Coronary artery (tissue), 2 donors: ENCODE data around the gene ZFP36L1.

ENCODE experiments used
- DNase-seq: peaks from one replicate; pipeline ENCODE4 v3.0.0-alpha.2; 2017; ENCODE audit warnings: low spot score
- H3K27ac ChIP-seq, 2 donors: fragments of 200-600 bp; sonication (generic); one replicate each; pipeline ENCODE4 v1.5.1; 2016 to 2019
- H3K4me3 ChIP-seq: fragments of 200-600 bp; sonication (generic); 2 replicates; pipeline ENCODE4 v1.5.1; 2016; ENCODE audit warnings: mild to moderate bottlenecking, moderate library complexity
- TF ChIP-seq, protein P1 (sequence below): fragments of 200-600 bp; sonication (generic); IDR thresholded peaks from one replicate; pipeline ENCODE4 v1.5.1; 2019; ENCODE audit warnings: antibody characterized with exemption

The ZFP36L1 gene

DNA sequence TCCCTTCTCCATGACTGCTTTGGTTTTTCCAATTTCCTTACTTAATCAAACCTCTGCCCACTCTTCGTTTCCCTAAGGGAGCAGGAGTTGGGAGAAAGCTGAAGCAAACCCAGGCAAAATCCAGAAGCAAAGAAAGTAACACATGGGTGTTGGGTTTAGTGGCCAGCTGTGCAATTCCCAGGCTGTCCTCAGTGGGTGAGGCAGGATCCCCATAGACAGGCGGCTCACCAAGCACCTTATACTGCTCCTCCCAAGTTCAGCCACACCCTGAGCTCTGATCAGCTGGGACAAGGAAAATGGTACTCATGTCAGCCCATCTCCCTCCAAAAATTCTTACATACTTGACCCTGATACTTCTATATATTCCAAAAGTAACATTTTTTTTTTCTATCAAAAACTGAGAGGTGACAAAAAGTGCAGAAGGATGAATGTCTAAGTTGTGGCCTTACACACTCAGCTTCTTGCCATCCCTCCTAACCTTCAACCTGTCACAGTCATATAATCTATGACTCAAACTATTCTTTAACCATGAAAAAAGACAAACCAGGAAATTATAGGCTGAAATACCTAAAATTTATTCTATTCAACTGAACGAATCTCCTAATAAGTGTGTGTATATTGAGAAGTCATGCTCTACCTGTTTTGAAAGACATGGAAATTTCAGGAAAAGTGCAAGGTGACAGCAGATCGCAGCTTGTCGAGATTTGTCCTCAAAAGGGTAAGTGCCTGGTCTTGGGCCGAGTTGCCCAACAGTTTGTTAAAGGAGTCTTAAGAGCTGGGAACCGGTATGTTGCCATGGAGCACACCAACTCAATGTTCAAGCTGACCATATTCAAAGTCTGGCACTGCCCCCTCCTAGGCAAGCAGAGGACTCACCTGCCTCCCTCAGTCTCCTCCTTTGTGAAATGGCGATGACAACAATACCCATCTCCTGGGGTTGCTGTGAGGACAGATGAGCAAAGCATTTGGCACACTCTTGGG is 17.6 kb upstream of the ZFP36L1 start:
- no peak overlapping the region for H3K27ac ChIP-seq
- TF ChIP-seq, protein P1, sequence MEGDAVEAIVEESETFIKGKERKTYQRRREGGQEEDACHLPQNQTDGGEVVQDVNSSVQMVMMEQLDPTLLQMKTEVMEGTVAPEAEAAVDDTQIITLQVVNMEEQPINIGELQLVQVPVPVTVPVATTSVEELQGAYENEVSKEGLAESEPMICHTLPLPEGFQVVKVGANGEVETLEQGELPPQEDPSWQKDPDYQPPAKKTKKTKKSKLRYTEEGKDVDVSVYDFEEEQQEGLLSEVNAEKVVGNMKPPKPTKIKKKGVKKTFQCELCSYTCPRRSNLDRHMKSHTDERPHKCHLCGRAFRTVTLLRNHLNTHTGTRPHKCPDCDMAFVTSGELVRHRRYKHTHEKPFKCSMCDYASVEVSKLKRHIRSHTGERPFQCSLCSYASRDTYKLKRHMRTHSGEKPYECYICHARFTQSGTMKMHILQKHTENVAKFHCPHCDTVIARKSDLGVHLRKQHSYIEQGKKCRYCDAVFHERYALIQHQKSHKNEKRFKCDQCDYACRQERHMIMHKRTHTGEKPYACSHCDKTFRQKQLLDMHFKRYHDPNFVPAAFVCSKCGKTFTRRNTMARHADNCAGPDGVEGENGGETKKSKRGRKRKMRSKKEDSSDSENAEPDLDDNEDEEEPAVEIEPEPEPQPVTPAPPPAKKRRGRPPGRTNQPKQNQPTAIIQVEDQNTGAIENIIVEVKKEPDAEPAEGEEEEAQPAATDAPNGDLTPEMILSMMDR, result no peak
- no peak for DNase-seq
- no peak overlapping the region for H3K4me3 ChIP-seq

DNA sequence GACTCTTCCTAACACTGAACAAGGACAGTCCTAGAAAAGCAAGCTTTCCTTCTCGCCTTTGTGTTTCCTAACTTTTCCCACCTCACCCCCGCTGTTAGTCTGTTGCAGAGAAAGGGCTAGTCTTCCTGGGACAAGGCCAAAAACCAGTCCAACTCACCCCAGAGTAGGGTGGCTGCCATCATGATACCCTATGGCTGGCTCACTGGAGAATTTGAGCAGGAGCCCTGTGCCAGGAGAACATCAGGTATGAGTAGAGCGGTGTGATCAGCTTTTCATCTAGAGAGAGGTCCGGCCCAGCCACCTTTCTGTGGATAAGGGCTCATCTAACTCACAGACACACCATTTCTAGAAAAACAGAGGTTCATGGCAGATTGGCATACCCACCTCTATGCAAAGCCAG is 16.7 kb upstream of the ZFP36L1 start:
- no peak overlapping the region for H3K4me3 ChIP-seq
- DNase-seq, result peak; percentile 71
- H3K27ac ChIP-seq, result no peak overlapping the region
- TF ChIP-seq, protein P1, result no peak

DNA sequence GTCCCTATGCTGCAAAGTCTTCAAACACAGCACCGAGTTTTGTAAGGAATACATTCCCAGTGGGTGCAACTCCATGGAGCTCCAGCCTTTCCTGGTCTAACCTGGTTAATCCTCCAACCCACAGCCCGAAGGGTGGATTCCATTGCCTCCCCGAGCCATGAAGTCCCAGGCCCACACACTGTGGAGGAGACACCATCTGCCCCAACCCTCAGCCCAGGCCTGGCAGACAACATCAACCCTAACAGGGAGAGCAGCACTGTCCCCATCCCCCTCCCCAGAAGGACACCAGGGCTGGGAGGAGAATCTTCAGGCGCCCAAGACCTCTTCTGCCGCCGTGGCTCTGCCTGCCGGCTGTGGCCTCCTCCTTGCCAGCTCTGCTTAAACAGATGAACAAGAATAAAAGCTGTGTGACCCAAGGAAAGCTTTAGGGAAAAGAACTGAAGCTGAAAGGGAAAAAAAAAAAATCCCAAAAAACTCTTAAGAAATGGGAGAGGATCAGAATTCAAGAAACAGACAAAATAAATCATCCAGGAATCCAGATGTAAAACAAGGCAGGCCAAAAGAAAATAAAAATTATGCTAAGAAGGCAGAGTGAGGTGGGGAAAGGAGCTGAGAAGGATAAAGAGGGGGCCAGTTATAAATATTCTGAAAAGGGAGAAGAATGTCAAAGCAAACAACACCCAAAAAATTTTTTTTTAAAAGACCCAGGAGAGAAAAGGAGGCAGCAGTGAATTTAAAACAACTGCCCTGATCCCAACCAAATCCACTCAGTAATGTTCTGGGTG is 16.0 kb upstream of the ZFP36L1 start:
- H3K27ac ChIP-seq, result peak overlapping the region in 1 of 2 donors; percentile 89
- no peak overlapping the region for H3K4me3 ChIP-seq
- TF ChIP-seq, protein P1, result no peak
- DNase-seq, result no peak

DNA sequence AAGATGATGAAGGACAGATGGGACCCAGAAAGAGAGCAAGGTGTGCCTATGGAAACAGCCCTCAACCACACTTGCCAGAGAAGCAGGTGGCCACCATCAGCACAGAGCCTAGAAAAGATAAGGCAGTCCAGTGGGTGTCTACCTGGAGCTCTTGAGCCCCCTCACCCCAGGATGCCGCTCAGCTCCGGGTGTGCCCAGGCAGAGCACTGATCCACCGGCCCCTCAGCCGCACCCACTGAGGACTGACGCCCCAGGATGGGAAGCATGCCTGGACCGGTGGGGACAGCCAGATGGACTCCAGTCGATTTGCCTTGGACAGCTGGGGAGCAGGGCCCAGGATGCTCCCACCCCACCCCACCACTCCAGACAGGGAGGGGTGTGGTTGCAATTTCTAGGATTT is 15.1 kb upstream of the ZFP36L1 start:
- Histone ChIP-seq H3K4me3 (no peak overlapping the region), H3K27ac (peak overlapping the region in 1 of 2 donors; percentile 89)
- TF ChIP-seq, protein P1, result no peak
- peak; percentile 71 for DNase-seq

DNA sequence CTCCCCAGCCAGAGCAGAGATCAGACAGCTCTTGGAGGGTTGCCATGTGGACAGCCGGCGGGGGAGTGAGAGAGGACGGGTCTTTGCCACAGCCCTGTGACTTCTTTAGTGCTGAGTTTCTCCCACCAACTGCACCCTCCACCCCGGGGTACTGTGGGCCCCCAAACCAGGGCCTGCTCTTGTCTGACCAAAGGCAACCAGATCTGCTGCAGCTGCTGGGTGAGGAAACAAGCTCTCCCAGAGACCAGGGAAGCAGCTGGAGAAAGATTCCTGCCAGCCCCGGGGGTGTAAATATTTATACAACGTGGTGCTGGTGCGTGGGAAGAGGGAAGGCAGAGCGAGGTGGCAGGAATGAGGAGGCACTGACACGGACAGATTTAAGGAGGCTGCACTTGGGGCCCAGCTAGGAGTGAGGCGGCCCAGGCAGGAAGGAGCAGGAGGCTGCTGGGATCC is 14.3 kb upstream of the ZFP36L1 start:
- H3K4me3 ChIP-seq, result peak overlapping the region; percentile 23
- peak overlapping the region; percentile 87 to 89 for H3K27ac ChIP-seq
- DNase-seq, result peak; percentile 80
- TF ChIP-seq, protein P1, result no peak

DNA sequence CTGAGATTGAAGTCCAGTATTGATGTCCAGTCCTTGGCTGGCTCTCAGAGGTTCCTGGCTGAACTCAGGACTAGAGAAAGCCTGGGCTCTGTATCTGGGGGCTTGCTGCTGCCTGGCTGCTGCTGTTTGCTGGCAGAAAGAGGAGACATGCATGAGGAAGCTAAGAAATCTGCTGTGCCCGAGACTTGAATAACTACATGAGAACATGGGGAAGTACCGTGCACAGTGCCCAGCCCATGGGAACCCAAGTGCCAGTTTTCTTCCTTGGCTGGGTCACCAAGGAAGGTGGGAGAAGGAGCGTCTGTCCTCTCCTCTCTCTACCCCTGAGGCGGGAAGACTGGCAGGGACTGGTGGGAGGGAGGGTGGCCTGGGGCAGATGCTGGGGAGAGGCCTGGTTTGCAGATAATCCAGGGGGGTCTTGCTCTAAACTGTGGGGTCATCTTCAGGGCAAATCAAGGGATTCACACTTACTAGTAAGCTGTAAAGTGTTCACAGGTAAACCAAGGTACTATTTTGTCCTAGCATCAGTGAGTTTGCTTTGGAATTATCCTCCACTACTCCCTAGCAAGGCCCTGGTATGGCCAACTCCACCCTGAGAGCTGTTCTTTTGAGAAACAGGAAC is 13.8 kb upstream of the ZFP36L1 start:
- Histone ChIP-seq H3K27ac (peak overlapping the region; percentile 87 to 89), H3K4me3 (peak overlapping the region; percentile 23)
- peak; percentile 69 for DNase-seq
- TF ChIP-seq, protein P1, result no peak
